GM06990 (cell line): ENCODE data around the gene ZNF689.

Experiments used
- DNase-seq: peaks from one replicate; pipeline ENCODE4 v3.0.0-alpha.2; 2011; ENCODE audit not compliant: insufficient read length; ENCODE audit errors: extremely low read depth
- H3K27me3 ChIP-seq: replicated peaks from 2 replicates; pipeline ENCODE4 v1.6.0; 2011; ENCODE audit warnings: low read length; ENCODE audit not compliant: control insufficient read depth, insufficient read depth
- H3K36me3 ChIP-seq: 2 replicates; pipeline ENCODE4 v1.5.1; 2011; ENCODE audit warnings: low read length; ENCODE audit not compliant: control insufficient read depth, insufficient read depth
- H3K4me3 ChIP-seq: replicated peaks from 2 replicates; pipeline ENCODE4 v1.5.1; 2011; ENCODE audit warnings: low read depth, mild to moderate bottlenecking, control low read depth, low read length
- TF ChIP-seq, protein P1 (sequence below): IDR thresholded peaks from 2 replicates; pipeline ENCODE4 v1.5.1; 2011; ENCODE audit warnings: low read length, control low read depth, mild to moderate bottlenecking, inconsistent platforms; ENCODE audit not compliant: insufficient read depth, poor library complexity, severe bottlenecking

The ZNF689 gene

GRCh38 chr16:30620169-30620568, 10.0 kb upstream of the ZNF689 start:
- DNase-seq = no peak
- H3K27me3 ChIP-seq = no peaks in the 10 kb centered on the region; the same call in 1 of the 2 replicates
- no peak overlapping the region for H3K4me3 ChIP-seq
- H3K36me3 ChIP-seq = no peaks in the 10 kb centered on the region
- TF ChIP-seq, protein P1, sequence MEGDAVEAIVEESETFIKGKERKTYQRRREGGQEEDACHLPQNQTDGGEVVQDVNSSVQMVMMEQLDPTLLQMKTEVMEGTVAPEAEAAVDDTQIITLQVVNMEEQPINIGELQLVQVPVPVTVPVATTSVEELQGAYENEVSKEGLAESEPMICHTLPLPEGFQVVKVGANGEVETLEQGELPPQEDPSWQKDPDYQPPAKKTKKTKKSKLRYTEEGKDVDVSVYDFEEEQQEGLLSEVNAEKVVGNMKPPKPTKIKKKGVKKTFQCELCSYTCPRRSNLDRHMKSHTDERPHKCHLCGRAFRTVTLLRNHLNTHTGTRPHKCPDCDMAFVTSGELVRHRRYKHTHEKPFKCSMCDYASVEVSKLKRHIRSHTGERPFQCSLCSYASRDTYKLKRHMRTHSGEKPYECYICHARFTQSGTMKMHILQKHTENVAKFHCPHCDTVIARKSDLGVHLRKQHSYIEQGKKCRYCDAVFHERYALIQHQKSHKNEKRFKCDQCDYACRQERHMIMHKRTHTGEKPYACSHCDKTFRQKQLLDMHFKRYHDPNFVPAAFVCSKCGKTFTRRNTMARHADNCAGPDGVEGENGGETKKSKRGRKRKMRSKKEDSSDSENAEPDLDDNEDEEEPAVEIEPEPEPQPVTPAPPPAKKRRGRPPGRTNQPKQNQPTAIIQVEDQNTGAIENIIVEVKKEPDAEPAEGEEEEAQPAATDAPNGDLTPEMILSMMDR = no peak

- TF ChIP-seq, protein P1 = no peak
- Histone ChIP-seq H3K27me3 (no peaks in the 10 kb centered on the region; the same call in 1 of the 2 replicates), H3K36me3 (no peaks in the 10 kb centered on the region), H3K4me3 (no peak overlapping the region)
- no peak for DNase-seq
Measured at GRCh38 chr16:30619638-30620037, 9.4 kb upstream of the ZNF689 start.

DNA sequence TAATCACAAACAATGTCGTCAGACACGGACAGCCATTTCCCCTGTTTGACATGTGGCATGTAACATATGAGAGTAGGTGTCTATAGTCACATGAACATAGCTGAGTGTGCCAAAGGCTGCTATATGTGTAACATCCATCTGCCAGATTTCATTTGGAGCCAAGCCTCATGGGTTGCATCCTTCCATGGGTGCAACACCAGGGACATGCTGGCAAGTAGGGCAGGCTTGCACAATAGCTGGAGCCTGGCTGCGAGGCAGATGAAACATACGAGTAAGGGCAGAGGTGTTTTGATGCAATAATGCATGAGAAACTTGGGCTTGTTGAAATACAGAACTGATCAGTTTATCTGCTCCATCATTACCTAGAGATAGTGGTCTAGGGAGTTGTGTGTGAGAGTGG, 9.0 kb upstream of the ZNF689 start:
- no peaks in the 10 kb centered on the region; the same call in 1 of the 2 replicates for H3K27me3 ChIP-seq
- DNase-seq = no peak
- no peaks in the 10 kb centered on the region for H3K36me3 ChIP-seq
- no peak overlapping the region for H3K4me3 ChIP-seq
- TF ChIP-seq, protein P1 = no peak

DNA sequence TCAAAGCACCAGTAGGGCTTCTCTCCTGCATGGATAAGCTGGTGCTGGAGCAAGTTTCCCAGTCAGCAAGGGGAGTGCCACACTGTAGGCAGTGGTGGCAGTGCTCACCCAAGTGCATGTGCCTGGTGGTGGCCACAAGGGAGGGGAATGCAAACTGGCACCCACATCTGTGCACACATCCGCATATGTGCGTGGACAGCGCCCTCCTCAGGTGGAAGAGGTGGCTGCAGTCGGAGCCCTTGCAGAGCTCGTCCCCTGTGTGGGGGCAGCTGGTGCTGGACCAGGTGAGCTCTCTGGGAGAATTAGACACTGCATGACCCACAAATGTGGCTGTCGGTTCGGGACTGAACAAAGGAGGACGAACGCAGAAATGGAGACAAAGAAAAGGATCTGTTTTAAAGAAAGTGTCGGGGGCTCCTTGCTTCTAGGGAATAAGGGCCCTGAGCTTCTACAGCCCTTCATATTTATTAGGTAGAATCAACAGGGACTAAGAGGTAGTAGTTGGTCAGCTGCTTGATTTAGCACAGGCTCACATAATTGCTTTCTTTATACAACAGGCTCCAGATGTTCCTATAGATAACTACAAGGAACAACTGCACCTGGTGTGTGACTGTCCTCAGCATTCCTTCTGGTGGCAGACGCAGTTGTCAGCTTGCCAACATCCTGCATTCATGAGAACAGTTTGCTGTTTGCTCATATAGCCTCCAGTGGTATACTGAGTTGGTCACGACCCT, 5.3 kb upstream of the ZNF689 start:
- DNase-seq = peak; percentile 58
- Histone ChIP-seq H3K36me3 (no peaks in the 10 kb centered on the region), H3K27me3 (no peaks in the 10 kb centered on the region), H3K4me3 (no peak overlapping the region)
- TF ChIP-seq, protein P1 = peak; percentile 72

- peak; percentile 65 for DNase-seq
- Histone ChIP-seq H3K4me3 (peak overlapping the region; percentile 91), H3K27me3 (no peaks in the 10 kb centered on the region), H3K36me3 (peaks cover 12% of the 10 kb centered on the region)
- TF ChIP-seq, protein P1 = no peak
Measured at GRCh38 chr16:30609002-30609925, 925 bp downstream of the ZNF689 start.
